Endothelial cell (in vitro differentiated cells): ENCODE results near the gene ACSF2. TPM values are rescaled to one million over a fixed set of nuclear protein-coding genes. Genes with fewer than 3 reads are reported as not detected.

Experiments
- DNase-seq: peaks from one replicate; pipeline ENCODE4 v3.0.0; 2021; ENCODE audit warnings: low spot score
- H3K27ac Mint-ChIP-seq: one replicate; pipeline ENCODE4 v1.8.0; 2021; ENCODE audit warnings: mixed read lengths, inconsistent platforms; ENCODE audit not compliant: unreplicated experiment
- H3K27me3 Mint-ChIP-seq: one replicate; pipeline ENCODE4 v1.8.0; 2021; ENCODE audit warnings: mild to moderate bottlenecking, moderate library complexity, mixed read lengths, inconsistent platforms; ENCODE audit not compliant: unreplicated experiment
- H3K36me3 Mint-ChIP-seq: one replicate; pipeline ENCODE4 v1.8.0; 2021; ENCODE audit warnings: mild to moderate bottlenecking, low read depth, mixed read lengths, inconsistent platforms; ENCODE audit not compliant: unreplicated experiment
- H3K4me1 Mint-ChIP-seq: one replicate; pipeline ENCODE4 v1.8.0; 2021; ENCODE audit warnings: mild to moderate bottlenecking, mixed read lengths, inconsistent platforms; ENCODE audit not compliant: unreplicated experiment
- H3K4me3 Mint-ChIP-seq: one replicate; pipeline ENCODE4 v1.8.0; 2021; ENCODE audit warnings: mild to moderate bottlenecking, mixed read lengths, inconsistent platforms; ENCODE audit not compliant: unreplicated experiment
- H3K9me3 Mint-ChIP-seq: one replicate; pipeline ENCODE4 v1.8.0; 2021; ENCODE audit warnings: mixed read lengths, inconsistent platforms; ENCODE audit not compliant: unreplicated experiment
- total RNA-seq: library from RNA; stranded (reverse); fragmentation: NEBNext Ultra II Directional; extraction: Animal tissue kit (Norgen Biotek cat#: 25700); gene quantifications from one replicate; pipeline ENCODE4 v1.2.1, GENCODE V29; 2021; ENCODE audit not compliant: unreplicated experiment
- TF ChIP-seq, protein P1 (sequence below): fragments of 200-600 bp; sonication (generic); IDR thresholded peaks from one replicate; pipeline ENCODE4 v1.5.0; 2021; ENCODE audit warnings: antibody characterized with exemption; ENCODE audit not compliant: unreplicated experiment

The ACSF2 gene
- total RNA-seq, 1 donor from 2014 or later = 51.0 TPM

DNA sequence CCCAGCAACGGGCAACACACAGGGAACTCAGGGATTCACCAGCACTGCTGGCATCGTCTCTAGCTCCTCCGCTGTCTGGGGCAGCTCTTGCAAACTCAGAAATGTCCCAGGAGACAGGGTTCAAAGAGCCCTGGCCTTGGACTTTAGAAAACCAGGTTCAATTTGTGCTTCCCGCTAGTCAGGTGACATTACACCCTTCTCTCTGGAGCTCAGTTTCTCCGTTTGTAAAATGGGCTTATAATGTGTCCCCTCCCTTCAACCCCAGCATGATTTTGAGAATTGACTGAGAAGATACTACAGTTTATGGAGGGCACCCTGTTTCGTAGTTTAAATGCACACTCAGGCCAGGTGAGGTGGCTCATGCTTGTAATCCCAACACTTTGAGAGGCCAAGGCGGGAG lies 80.3 kb downstream of the ACSF2 start:
- Mint-ChIP-seq H3K27me3 (peaks cover 10% of the 10 kb centered on the region), H3K36me3 (no peaks in the 10 kb centered on the region), H3K9me3 (no peaks in the 10 kb centered on the region), H3K4me1 (peaks cover 17% of the 10 kb centered on the region), H3K27ac (no peak overlapping the region), H3K4me3 (peak overlapping the region; percentile 15)
- TF ChIP-seq, protein P1, sequence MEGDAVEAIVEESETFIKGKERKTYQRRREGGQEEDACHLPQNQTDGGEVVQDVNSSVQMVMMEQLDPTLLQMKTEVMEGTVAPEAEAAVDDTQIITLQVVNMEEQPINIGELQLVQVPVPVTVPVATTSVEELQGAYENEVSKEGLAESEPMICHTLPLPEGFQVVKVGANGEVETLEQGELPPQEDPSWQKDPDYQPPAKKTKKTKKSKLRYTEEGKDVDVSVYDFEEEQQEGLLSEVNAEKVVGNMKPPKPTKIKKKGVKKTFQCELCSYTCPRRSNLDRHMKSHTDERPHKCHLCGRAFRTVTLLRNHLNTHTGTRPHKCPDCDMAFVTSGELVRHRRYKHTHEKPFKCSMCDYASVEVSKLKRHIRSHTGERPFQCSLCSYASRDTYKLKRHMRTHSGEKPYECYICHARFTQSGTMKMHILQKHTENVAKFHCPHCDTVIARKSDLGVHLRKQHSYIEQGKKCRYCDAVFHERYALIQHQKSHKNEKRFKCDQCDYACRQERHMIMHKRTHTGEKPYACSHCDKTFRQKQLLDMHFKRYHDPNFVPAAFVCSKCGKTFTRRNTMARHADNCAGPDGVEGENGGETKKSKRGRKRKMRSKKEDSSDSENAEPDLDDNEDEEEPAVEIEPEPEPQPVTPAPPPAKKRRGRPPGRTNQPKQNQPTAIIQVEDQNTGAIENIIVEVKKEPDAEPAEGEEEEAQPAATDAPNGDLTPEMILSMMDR = no peak
- DNase-seq = no peak

DNA sequence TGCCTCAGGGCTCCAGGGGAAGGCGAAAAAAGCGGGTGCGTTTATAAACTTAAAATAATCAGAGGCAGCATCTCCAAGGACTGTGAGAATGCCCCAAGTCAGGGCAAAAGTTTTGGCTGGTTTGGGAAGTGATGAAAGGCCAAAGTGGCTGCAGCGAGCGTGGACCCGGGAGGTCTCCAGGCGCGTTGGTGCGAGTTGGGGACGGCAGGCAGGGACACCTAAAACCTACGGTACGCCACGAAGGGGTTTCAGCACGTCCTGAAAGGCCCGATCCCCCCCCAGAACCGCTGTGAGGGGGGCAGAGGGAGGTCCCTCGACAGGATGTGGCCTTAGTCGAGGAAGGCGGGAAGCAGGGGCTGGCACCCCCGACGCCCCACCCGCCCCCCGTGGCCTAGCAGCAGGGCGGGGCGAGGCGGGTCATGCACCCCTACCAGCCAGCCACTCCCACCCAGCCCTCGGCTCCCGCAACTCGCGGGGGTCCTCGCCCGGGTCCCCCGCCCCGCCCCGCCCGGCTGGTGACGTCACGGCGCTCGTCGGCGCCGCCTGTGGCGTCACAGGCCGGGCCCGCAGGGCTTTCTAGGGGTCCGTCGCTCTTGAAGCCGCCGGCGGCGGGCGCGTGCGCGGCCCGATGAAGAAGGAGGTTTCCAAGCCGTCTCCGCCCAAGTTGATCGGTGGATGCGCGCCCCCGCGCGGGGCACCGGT lies 82.0 kb downstream of the ACSF2 start, which contains the start of gene MYCBPAP:
MYCBPAP (plus strand) TSS at position 569 of the 702 bp plus-strand sequence. CDS start 236 bp downstream, outside the sequence.
- Mint-ChIP-seq H3K27ac (no peak within 1 kb of the TSS), H3K27me3 (peaks cover 15% of the 10 kb centered on the region), H3K4me3 (peak within 1 kb of the TSS; percentile 91), H3K9me3 (no peaks in the 10 kb centered on the region), H3K36me3 (no peaks in the 10 kb centered on the region), H3K4me1 (peaks cover 17% of the 10 kb centered on the region)
- TF ChIP-seq, protein P1 = no peak
- DNase-seq = peak; percentile 77

DNA sequence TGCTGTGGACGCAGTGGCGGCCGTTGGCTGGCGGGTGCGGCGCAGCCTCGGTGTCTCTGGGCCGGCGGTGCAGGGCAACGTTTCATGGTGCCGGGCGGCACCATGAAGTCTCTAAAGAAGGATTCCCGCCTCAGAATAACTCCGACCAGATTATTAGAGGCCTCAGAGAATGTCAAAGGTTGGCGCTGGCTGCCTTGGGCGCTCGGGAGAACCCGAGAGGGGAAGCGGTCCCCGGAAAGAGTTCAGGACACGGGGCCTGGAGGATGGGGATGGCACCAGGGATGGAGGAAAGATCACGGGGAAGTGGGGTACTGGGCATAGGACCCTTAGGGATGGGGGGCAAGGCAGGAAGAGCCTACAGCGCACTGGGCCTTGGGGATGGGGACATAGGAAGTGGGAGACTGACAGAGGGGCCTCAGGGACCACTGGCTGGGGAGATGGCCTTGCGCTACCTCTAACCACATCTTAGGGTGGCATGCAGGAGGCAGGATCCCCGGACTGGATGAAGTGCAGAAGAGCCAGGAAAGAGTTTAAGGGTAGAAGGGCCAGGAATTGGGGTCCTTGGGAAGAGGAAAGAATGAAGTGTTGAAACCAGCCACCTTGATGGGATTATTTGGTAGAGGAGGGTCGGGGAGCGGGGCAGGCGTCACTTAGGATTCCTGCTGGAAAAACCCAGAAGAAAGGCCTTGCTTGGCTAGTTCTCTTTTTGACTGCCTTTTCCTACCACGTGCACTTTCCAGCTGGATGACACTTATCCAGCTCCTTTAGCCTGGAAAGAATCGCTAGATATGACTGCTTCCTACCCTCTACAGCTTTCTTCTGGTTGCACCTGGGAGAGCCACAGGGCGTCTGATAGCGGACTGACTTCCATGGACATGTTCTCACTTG lies 82.8 kb downstream of the ACSF2 start:
- peak overlapping the region; percentile 91 for H3K4me3 Mint-ChIP-seq
- TF ChIP-seq, protein P1 = no peak
- H3K27ac Mint-ChIP-seq = no peak overlapping the region
- H3K9me3 Mint-ChIP-seq = no peaks in the 10 kb centered on the region
- no peaks in the 10 kb centered on the region for H3K36me3 Mint-ChIP-seq
- no peak for DNase-seq
- H3K27me3 Mint-ChIP-seq = peaks cover 15% of the 10 kb centered on the region
- peaks cover 14% of the 10 kb centered on the region for H3K4me1 Mint-ChIP-seq

DNA sequence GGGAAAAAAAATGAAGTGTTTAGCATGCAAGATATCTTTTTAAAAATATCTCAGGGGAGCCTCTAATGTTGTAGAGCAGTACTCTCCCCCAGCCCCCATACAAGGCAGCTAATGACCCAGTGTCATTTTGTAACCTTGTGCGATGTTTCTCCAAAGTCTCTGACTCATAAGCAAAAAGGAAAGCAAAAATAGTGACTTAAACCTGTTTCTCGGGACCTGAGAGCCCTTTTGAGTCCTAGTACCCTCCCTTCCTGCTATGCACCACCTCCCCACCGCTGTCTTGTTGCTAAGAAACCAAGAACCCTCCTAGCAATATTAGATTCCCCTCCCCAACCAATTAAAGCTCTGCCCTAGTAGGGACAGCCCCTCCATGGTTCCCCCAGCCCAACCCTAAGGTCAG lies 85.0 kb downstream of the ACSF2 start:
- no peak overlapping the region for H3K27ac Mint-ChIP-seq
- no peak for DNase-seq

More for the DNA sequence above, 85.0 kb downstream of the ACSF2 start:
- Mint-ChIP-seq H3K4me3 (no peak overlapping the region), H3K27me3 (peaks cover 12% of the 10 kb centered on the region), H3K36me3 (no peaks in the 10 kb centered on the region), H3K9me3 (no peaks in the 10 kb centered on the region), H3K4me1 (peaks cover 14% of the 10 kb centered on the region)
- TF ChIP-seq, protein P1 = no peak
